Skin of body (tissue), 2 donors: ENCODE measurements around the gene MGAT5. TPM values are rescaled to one million over a fixed set of nuclear protein-coding genes. Genes with fewer than 3 reads are reported as not detected.

ENCODE experiments used
- DNase-seq: peaks from one replicate; lab custom pipeline; 2025; lab: John Stamatoyannopoulos, UW
- total RNA-seq: library from RNA; depleted of rRNA; stranded (reverse); fragments of >200 nt; gene quantifications from one replicate; pipeline ENCODE4 v1.2.3, GENCODE V29; 2014

The MGAT5 gene
- total RNA-seq, 1 donor from 2014 or later: 34.1 TPM

DNA sequence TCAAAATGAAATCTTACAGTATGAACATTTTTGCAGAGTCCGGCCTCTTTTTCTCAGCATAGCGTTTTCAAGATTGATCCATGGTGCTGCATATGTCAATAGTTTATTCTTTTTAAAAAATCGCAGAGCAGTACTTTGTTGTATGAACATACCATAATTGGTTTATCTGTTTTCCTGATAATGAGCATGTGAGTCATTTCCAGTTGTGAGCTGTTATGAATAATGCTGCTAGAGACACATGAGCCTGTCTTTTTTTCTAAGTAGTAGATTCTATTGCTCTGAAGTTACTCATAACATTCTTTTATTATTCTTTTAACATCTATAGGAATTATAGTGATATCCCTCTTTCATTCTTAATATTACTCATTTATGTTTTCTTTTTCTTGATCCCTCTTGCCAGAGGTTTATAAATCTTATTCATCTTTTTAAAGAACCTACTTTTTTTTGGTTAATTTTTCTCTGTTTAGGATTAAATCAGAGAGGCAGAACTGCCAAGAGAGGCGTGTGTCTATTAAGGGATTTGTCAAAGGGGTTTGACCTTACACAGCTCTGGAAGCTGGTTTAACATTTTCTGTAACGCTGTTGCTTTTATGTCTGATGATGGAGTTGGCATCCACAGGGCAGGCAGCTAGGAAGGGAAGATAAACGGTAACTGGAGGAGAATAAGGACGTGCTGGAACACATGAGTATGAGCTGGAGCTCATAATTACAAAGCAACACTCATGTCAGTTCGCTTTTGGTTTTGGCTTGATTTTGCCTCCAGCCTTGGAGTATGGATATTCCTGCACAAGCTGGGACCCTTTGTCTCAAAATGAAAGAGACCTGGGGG is 47.4 kb downstream of the MGAT5 start:
- no peak for DNase-seq

DNA sequence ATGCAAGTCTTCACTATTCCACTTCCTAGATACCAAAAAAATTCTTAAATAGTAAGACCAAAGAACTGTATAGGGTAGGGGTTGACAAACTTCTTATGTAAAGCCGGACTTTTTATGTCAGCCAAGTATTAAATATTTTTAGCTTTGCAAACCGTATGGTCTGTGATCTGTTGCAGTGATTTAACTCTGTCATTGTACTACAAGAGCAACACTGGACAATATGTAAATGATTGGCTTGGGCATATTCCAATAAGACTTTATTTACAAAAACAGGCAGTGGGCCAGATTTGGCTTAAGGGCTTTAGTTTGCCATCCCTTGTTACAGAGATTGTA is 48.0 kb downstream of the MGAT5 start:
- DNase-seq: no peak

DNA sequence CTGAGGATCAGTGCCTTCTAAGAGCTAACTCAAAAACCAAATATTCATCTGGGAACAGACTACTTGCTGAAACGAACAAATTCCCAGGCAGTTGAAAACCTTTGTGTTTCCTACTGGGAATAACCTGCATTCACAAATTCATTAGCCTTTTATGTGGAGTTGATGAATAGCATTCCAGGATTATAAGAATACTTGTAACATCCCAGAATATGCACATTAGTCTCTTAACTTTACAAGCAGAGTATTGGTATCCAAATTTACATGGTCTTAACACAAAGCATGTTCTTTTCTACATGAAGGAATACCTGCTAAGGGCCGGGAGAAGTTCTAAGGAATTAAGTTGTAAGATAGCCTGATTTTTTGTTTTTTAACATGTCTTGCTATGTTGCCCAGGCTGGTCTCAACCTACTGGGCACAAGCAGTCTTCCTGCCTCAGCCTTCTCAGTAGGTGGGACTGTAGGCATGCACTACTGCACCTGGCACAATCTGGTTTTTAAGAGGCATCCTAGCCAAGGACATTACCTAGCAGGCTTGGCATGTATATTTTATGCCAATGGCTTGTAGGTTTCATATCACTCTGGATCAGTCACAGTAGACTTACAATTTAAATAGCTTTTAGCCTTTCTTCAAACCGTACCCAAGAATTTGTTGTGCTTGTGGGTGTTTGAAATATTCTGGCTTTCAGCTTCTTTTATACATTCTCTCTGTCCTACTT is 50.7 kb downstream of the MGAT5 start:
- no peak for DNase-seq

DNA sequence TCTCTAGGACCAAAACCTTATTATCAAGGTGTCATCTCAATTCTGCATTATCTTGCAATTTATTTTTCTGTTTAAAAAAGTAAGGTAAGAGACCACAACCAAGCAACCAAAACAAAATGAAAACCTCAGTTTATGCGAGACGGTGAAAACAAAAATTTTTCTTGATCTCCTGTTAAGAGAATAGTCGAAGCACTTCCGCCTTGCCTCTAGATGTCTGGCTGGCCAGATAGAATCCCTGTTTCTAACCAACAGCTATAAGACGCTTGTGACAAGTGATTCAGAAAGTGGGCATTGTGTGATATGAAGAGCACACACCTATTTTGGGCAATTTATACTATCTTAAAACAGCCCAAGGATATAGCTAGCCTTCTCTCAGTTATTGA is 51.2 kb downstream of the MGAT5 start:
- DNase-seq: no peak

DNA sequence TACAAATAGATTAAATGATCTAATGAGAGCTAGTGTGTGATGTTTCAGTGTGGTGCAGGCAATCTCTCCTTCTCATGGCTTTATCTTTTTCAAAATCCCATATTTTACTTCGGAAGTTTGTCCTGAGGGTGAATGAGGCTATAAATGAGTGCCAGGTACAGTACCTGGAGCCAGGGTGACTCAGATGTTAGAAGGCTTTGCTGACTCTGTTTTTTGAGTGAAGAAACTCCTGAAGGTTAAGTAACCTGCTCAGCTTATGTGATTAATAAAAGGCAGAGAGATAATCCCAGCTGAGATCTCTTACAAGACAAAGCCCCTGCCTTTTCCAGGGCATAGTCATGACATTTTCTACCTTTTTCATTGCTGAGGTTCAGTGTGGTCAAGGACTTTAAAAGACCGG is 52.6 kb downstream of the MGAT5 start:
- DNase-seq: no peak

DNA sequence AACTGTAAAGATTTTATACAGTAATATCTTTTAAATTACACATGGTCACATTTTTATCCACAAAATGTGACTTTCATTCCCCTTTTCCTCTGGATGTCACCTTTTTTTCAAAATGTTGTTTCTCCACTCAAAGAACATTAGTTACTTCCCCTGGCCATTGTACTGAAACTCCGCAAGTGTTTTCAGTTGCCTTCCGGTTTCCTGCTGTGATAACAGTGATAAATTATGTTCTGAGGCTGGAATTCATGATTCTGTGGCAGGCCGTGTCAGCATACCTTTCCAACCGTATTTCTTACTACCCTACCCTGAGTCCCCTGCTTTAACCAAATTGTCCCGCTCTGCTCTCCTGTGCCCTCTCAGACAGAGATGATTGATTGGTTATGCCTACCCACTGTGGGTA is 53.5 kb downstream of the MGAT5 start:
- no peak for DNase-seq

DNA sequence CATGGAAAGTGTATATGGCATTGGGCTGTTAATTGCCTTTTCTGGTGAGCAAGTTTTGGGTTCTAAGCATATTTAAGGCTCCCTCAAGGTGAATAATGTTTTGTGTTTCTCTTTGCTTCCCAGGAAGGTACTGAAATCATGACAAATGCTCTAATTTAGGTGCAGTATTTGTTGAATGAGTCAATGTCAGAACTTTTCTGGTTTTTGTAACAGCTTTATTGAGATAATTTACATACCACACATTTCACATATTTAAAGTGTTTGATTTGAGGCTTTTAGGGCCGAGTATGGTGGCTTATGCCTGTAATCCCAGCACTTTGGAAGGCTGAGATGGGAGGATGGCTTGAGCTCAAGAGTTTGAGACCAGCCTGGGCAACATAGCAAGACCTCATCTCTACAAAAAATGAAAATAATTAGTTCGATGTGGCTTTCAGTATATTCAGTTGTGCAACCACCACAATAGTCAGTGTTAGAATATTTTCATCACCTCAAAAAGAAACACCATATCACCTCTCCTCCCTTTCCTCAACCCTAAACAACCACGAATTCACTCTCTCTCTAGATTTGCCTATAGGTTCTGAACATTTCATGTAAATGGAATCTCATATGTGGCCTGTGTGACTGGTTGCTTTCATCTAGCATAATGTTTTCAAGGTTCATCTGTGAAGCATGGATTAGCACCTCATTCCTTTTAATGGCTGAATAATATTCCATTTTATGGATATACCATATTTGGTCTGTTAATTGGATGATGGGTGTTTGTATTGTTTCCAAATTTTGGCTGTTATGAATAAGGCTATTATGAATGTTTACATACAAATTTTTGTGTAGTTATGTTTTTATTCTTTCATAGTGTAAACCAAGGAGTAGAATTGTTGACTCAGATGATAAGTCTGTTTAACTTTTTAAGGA is 54.9 kb downstream of the MGAT5 start:
- no peak for DNase-seq

DNA sequence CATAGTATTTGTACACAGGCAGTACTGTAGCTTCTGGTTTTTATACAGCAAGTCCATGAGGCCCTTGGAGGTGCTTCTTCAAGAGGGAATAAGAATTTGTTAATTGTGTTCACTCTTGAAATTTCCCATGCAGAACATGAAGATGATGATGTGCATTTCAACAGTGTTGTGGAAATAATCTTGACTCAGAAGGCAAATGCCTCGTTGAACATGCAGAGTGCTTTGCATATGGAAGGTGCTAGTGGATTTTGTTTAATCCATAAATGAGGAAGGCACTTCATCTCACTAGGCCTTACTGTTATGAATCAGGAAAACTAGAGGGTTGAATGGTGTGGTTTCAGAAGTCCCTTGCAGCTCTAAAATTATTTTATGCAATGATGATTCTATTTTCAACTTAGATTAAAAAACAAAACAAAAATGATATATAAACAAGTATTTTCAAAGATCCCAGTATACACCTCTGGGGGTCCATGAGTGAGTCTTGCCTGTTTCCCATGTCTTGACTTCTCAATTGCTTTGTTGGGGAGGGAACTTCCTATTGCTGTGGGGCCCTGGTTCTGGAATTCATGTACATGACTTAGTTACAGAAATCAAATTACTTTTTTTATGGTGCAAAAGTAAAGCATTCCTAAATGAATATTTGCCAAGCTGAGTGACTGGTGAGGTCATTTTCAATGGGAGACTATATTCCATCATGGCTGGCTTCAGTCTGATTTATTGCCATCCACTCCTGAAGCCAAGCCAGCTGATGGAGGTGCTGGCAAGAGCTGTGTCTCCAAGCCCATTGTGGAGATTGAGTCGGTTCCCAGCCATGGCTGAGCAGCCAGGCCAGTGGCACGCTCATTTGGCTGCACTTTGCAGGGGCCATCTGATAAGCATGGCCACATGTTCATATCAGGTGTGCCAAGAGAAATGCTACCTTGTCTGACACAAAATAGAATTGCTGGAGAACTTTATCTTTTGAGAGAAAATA is 56.5 kb downstream of the MGAT5 start:
- no peak for DNase-seq

DNA sequence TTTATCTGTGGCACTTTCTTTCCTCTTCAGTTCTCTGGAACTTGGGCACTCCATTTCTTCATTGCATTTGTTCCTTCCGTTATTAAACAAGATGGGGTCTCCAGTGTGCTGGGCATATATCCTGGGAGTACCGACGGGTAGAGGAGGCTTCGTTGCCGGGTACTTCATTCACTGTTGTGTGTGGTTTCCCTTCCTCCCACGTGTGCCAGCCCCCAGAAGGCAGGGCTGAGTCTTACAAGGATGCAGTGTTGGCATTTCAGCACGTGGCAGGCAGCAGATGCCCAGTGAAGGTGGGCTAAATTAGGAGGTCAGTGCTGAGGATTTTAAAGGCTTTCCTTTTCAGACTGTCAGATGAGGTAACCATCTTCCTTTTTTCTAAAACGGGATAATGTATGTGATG is 58.6 kb downstream of the MGAT5 start:
- no peak for DNase-seq

DNA sequence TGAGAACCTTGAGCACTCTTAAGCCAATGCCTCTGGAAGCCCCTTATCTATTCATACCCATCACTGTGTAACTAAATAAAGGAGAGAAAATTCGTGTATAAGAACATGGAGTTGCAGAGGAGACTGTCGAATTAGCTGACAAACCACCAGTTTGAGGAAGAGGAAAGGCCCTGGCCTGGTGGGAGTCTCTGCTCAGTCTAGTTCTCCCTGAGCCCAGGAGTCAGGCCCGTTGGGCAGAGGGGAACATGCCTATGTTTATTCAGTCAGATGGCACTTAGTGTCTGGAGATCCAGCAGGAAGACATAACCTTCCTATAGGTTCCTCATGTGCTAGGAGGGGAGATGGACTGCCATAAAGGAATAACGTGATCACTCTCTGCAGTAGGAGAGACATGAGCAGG is 60.3 kb downstream of the MGAT5 start:
- no peak for DNase-seq

DNA sequence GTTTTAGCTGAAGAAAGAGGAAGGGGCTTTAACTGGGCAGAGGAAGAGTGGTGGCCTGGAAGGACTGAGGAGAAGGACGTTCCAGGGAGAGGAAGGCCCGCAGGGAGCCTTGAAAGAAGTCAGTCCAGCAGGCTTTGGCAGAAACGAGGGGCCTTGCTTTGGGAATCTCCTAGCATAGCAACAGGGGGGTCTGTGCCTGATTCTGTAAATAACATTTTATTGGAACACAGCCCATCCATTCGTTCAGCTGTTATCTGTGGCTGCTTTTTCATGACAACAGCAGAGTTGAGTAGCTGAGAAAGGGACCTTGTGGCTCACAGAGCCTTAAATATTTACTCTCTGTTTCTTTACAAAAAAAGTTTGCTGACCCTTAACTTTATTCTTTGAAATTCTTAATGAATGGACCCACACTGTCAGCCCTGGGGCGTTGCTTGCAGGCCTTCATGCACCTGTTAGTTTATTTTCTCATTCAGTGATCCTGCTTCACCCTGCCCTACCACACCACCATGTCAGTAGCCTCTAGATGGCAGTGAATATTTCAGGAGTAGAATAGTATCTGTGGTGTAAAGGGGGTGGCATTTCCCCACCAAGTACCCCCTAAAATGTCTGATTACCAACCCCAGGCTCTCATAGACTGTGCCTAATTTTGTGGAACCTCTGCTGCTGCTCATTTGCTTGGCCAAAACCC is 61.0 kb downstream of the MGAT5 start:
- no peak for DNase-seq

DNA sequence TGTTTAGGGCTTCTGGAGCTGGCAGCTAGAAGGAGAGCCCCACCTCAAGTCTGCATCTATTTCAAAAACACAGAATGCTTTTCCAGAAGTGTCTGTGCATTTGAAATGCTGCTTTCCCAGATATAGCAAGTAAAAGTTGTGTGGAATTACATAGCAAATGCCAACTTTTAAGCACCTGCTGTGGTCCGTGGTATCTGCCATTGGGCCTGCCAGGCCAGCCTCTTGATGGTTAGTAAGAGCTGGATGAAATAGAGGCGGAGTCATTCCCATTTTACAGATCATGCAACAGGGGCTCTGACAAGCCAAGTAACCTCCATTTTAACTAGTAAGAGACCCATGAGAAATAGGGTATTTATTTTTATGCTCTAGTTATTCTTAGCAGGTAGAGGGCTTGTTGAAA is 61.6 kb downstream of the MGAT5 start:
- DNase-seq: no peak

DNA sequence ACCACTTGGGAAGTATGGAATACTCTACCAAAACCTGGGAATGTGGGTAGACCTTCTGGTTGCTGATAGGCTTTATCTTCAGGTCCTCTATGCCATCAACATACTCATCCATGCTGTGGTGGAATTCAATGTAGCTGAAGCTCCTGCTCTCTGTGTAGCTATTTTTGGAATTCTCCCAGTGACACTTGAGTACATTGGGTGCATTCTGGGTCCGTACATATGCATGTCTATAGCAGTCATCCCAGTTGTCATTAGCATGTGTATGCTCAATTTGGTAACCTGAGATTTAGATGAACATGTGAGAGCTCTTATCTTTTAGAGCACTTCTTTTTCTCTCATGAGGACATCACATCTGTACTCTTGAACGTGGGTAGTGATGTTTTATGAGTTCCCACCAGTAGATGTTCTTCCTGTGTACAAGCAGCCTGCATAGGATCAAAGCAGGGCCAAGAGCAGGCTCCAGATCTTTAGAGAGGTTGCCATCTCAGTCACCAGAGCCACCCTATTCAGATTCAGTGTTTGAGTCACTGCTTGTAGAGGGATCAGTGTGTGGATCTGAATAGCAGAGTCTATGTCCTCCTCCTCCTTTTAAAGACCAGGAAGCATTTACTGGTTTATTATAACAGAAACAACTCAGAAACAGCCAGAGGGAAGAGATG is 65.9 kb downstream of the MGAT5 start:
- DNase-seq: no peak

DNA sequence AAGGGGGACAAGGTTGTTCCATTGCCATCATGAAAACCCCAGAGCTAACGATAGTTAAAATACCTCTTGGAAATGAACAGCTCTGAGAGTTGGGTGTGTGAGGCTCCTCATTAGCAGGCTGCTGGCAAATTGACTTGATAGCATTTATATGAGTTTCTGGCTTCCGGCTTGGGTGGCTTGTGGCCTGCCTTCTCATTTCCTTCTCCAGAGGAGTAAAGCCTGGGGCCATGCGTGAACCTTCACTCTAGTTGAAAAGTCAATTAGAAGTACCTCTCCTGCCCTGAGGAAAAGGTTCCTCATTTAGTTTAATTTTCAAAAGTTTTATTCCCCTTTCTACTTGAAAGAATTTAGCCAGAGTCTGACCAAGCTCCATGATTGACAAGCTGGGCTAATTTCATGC is 67.1 kb downstream of the MGAT5 start:
- DNase-seq: no peak

DNA sequence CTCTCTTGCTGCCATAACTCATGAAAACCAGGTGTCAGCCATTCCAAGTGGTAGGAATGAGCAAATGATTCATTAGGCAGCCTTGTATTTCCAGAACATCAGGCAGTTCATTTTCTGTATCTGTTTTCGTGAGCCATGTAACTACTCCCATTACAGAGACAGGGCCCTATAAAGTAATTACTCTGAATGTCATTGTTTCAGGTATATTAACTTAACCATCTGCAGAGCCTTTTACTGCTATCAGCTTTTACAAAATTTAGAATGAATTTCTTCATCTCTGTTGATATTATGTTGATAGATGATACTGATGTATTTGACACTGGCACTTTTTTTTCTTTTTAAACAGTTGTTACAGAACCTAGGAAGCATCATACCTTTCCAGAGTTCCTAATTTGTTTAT is 69.9 kb downstream of the MGAT5 start:
- DNase-seq: no peak

DNA sequence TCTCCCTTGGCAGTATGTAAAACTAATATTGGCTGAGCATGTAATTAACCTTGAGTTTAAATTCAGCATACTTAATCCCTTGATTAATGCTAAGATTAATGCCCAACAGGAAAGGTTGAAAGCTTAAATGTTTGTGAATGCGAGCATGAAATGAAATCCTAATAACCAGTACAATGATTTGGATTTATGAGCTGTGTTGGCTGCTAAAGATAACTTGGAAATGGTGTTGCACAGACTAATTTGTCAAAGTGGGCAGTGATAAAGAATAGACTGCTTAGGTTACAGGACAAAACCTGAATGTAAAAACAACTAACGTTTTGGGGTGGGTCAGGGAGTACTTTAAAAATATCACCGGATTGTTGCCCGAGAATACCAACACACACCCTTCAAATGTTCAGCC is 70.6 kb downstream of the MGAT5 start:
- DNase-seq: no peak

DNA sequence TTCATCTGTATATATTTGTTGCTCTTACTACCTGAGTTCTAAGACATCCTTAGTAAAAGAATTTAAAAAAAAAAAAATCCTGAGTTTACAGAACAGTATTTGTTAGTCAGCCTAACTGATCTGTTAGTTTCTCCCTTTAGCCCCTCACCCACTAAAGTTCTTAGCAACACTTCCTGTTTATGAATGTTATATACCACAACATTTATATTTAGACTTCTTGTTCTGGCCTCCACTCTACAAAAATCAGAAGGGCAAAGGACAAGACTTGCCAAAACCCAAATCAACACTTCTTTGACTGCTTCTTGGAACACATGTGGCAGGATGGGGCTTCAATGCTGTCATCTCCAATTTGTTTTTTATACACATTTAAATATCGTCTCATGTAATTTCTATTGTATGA is 71.1 kb downstream of the MGAT5 start:
- DNase-seq: no peak

DNA sequence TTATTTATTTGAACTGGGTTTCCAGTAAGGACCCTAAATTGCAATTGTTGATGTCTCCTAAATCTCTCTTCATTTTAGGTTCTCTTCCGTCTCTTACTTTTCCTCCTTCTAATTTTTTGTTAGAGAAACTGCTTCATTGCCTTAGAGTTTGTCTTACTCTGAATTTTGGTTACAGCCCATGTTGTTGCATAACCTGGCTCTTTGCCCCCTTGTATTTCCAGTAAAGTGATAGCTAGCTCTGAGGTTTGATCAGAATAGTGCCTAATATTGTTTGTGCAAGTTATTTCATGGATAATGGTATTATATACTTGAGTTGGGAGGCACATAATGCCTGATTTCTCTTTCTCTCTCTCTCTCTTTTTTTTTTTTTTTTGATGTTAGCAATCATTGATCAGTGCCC is 71.8 kb downstream of the MGAT5 start:
- no peak for DNase-seq

DNA sequence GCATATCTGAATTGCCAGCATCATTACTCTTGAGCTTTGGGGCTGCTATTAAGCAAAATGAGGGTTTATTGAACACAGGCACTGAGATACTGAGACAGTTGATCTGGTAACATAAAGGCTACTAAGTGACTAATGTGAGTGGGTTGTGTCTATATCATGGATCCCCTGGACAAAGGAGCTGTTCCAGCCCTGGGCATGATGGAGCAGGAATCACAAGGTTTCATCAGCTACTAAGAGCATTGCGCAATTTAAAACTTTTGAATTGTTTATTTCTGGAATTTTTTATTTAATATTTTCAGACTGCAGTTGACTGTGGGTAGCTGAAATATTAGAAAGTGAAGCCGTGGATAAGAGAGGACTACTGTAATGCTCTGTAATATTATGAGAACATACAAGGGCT is 73.5 kb downstream of the MGAT5 start:
- DNase-seq: no peak

DNA sequence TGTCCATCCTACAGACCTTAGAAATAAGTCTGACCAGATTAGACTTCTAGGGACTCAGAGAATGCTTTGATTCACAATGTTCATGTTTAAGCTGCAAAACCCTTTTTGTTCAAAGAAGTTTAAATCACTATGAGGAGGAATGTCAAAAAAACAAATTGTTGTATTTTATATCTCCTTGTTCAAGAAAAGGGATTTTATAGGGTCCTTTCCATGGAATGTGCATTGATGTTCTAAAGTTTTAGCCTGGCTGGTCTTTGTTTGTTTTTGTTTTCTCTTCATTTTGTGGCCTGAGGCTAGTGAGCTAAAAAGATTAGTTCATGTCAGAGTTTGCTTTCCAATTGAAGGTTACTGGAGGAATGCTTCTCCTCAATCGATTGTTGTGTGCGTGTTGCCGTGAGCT is 77.2 kb downstream of the MGAT5 start:
- DNase-seq: no peak
